BLaER1 (cell line): ENCODE results near the gene HLA-B.

ENCODE experiments used
- H3K27ac ChIP-seq: shearing (Covaris generic); formaldehyde crosslinking; 2 replicates; pipeline ENCODE4 v1.8.1; 2022
- H3K27me3 ChIP-seq: shearing (Covaris generic); formaldehyde crosslinking; 2 replicates; pipeline ENCODE4 v1.8.1; 2022
- H3K36me3 ChIP-seq: shearing (Covaris generic); formaldehyde crosslinking; 2 replicates; pipeline ENCODE4 v1.8.1; 2022
- H3K4me1 ChIP-seq: shearing (Covaris generic); formaldehyde crosslinking; 2 replicates; pipeline ENCODE4 v1.8.1; 2022
- H3K4me2 ChIP-seq: shearing (Covaris generic); formaldehyde crosslinking; 2 replicates; pipeline ENCODE4 v1.8.1; 2022
- H3K4me3 ChIP-seq: shearing (Covaris generic); formaldehyde crosslinking; 2 replicates; pipeline ENCODE4 v1.8.1; 2022
- H3K9ac ChIP-seq: shearing (Covaris generic); formaldehyde crosslinking; 2 replicates; pipeline ENCODE4 v1.8.1; 2022
- H3K9me3 ChIP-seq: shearing (Covaris generic); formaldehyde crosslinking; 2 replicates; pipeline ENCODE4 v1.8.1; 2022
- H4K20me1 ChIP-seq: shearing (Covaris generic); formaldehyde crosslinking; 2 replicates; pipeline ENCODE4 v1.8.1; 2022
- Cebpa-rat ChIP-seq: shearing (Covaris generic); IDR thresholded peaks from 2 replicates; pipeline ENCODE4 v1.8.1; 2022

HLA-B gene

DNA sequence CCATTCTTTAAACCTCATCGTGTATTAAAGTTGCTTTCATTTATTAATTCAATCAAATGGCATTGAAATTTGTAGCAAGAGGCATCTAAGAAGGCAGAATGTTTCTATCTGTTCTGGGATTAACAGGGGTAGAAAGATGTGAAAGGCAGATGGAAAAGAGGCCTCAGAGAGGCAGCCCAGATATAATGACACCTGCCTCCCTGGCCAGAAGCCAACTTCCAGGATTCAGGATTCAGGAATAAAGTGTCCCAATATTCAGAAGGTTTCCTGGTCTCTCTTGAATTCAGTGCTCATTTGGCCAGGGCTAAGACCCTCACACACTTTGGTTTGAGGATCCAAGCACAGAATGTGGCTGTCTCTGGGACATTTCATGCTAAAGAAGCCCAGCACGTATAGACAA lies 39.9 kb downstream of the HLA-B start:
- H3K4me3 ChIP-seq, result no peak overlapping the region
- no peak for TF ChIP-seq Cebpa-rat
- no peak overlapping the region for H3K9ac ChIP-seq
- H3K9me3 ChIP-seq, result no peaks in the 10 kb centered on the region
- no peaks in the 10 kb centered on the region for H4K20me1 ChIP-seq
- no peaks in the 10 kb centered on the region for H3K27me3 ChIP-seq
- no peaks in the 10 kb centered on the region for H3K4me1 ChIP-seq
- no peak overlapping the region for H3K4me2 ChIP-seq
- H3K27ac ChIP-seq, result no peak overlapping the region
- H3K36me3 ChIP-seq, result no peaks in the 10 kb centered on the region

DNA sequence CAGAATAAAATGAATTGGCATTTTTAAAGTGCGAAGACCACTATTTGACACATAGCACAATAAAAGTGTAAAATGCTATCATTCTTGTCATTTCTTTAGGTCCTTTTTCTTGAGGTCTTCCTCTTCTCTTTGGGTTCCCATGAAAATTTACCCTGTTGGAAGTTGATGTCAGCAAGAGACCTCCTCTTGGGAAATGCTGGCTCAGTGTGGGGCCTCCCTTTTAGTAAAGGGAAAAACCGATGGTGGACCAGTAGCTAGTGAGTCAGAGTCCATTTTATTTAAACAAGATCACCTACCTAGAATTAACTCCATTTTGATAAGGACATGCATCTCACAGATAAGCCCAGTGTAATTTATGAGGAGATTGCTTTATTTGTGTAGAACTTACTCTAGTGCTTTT lies 47.3 kb downstream of the HLA-B start:
- TF ChIP-seq Cebpa-rat, result no peak
- Histone ChIP-seq H3K4me2 (no peak overlapping the region), H4K20me1 (no peaks in the 10 kb centered on the region), H3K9ac (no peak overlapping the region), H3K36me3 (no peaks in the 10 kb centered on the region), H3K27ac (no peak overlapping the region), H3K27me3 (peaks cover 22% of the 10 kb centered on the region), H3K4me1 (no peaks in the 10 kb centered on the region), H3K4me3 (no peak overlapping the region), H3K9me3 (peaks cover 17% of the 10 kb centered on the region)

DNA sequence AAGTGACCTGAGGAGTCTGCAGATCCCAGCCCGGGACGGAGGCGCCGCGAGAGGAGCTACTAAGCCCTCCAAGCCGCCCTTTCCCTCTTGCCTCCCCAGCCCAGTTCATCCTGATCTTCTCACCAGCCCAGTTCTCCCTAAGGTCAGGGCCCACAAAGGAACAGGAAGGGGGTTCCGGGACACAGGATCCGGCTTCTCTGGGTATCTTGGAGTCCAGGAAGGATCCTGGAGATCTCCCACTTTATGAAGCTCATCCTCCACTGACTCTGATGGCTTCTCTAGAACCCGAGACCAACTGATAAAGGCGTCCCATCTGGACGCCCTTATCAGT lies 48.2 kb downstream of the HLA-B start:
- no peaks in the 10 kb centered on the region for H3K36me3 ChIP-seq
- H3K4me2 ChIP-seq, result no peak overlapping the region
- no peak for TF ChIP-seq Cebpa-rat
- peaks cover 22% of the 10 kb centered on the region for H3K27me3 ChIP-seq
- peaks cover 17% of the 10 kb centered on the region for H3K9me3 ChIP-seq
- no peaks in the 10 kb centered on the region for H4K20me1 ChIP-seq
- H3K4me3 ChIP-seq, result no peak overlapping the region
- H3K4me1 ChIP-seq, result no peaks in the 10 kb centered on the region
- H3K27ac ChIP-seq, result no peak overlapping the region
- H3K9ac ChIP-seq, result no peak overlapping the region

DNA sequence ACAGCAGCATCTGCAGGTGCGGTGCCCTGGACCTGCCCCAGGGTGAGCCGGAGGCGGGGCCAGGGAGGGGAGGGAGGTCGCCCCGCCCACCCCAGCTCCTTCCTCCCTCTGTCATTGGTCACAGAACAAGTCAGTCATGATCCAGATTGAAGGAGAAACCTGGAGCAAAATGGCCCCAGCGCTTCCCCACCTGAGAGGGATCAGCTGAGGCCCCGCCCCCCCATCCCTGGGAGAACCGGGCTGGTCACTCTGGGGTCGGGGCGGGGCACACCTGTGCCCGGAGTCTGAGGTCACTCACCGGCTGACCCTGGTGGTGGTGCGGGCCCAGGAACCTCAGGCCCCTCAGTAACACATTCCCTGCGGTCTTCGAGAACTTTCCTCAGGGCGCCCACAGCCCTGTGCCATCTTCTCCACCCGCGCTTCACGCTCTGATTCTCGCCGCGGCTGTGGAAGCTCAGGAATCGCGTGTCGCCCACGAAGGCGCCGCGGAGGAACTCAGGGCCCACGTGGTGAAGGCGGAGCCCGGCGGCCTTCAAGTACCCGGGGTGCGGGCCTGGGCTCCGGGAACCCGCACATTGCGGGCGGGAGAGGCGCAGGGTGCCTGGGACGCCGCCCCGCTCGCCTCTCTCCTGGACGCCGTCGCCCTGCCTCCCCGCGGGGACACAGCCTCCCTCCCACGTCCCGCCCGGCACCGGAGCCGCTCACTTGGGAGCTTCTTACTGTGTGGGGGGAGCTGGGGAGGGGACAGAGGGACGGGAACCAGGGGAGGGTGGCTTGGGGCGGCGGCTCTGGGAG lies 48.7 kb downstream of the HLA-B start:
- Histone ChIP-seq H3K4me1 (no peaks in the 10 kb centered on the region), H3K36me3 (no peaks in the 10 kb centered on the region), H3K27ac (no peak overlapping the region), H3K4me3 (no peak overlapping the region), H3K9me3 (peaks cover 17% of the 10 kb centered on the region), H4K20me1 (no peaks in the 10 kb centered on the region), H3K4me2 (no peak overlapping the region), H3K9ac (no peak overlapping the region), H3K27me3 (peaks cover 22% of the 10 kb centered on the region)
- no peak for TF ChIP-seq Cebpa-rat

DNA sequence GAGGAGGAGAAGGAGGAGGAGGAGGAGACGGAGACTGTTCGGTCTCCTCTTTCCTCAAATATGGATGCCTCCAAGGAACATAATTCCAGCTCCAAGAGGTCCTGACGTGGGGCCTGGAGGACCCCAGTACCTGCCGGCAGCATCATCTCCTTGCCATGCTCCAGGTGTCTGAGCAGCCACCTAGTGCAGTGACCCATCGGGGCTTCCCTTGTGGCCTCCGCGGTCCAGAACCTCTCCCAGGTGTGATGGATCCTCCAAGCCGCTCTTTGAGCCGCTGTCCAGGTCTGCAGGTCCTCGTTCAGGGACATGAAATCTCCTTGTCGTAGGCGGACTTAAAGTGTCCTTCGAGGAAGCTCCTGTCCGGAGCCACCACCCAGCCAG lies 49.3 kb downstream of the HLA-B start:
- no peaks in the 10 kb centered on the region for H4K20me1 ChIP-seq
- no peak for TF ChIP-seq Cebpa-rat
- peaks cover 22% of the 10 kb centered on the region for H3K27me3 ChIP-seq
- H3K9ac ChIP-seq, result no peak overlapping the region
- no peak overlapping the region for H3K4me3 ChIP-seq
- peaks cover 17% of the 10 kb centered on the region for H3K9me3 ChIP-seq
- no peaks in the 10 kb centered on the region for H3K36me3 ChIP-seq
- H3K4me1 ChIP-seq, result no peaks in the 10 kb centered on the region
- no peak overlapping the region for H3K4me2 ChIP-seq
- H3K27ac ChIP-seq, result no peak overlapping the region

DNA sequence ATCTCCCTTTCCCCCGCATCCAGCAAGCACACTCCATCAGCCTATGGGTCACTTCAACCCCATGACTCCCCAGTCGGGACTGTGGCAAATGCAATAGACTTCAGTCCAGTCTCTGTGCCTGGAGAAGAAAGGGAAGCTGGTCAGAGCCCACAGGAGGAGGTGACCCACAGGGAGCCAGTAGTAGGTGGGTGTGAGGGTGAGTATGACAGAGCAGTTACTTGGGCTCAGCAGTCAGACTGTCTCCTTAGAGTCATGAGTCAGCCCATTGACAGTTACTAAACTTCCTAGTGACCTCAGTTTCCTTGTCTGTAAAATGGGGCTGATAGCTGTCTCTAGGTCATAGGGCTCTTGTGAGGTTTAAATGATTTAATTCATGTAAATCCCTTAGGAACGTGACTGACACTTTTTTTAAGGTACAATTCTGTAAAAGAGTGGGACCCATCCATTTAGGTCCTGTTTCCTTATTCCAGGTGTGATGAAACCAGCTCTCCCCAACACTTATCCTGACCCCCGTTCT lies 51.2 kb downstream of the HLA-B start:
- no peak overlapping the region for H3K27ac ChIP-seq
- H3K9ac ChIP-seq, result no peak overlapping the region
- H3K9me3 ChIP-seq, result peaks cover 17% of the 10 kb centered on the region
- H3K4me2 ChIP-seq, result no peak overlapping the region
- no peak overlapping the region for H3K4me3 ChIP-seq
- H3K27me3 ChIP-seq, result peaks cover 22% of the 10 kb centered on the region
- no peak for TF ChIP-seq Cebpa-rat
- H4K20me1 ChIP-seq, result no peaks in the 10 kb centered on the region
- no peaks in the 10 kb centered on the region for H3K36me3 ChIP-seq
- H3K4me1 ChIP-seq, result no peaks in the 10 kb centered on the region

DNA sequence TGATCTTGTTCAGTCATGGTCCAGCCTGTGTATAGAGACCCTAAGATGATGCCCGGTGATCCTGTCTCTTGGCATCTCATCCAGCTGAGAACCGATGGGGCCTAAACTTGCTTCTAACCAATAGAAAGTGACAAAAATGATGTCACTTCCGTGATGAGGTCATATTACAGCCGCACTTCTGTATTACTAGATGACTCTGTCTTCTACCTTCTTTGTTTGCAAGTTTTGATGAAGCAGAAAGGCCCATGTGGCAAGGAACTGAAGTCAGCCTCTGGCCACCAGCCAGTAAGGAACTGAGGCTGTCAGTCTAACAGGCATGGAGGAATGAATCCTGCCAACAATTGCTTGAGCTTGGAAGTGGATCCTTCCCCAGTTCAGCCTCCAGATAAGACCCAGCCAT lies 52.3 kb downstream of the HLA-B start:
- no peak overlapping the region for H3K4me3 ChIP-seq
- H3K9me3 ChIP-seq, result peaks cover 17% of the 10 kb centered on the region
- no peaks in the 10 kb centered on the region for H4K20me1 ChIP-seq
- no peaks in the 10 kb centered on the region for H3K36me3 ChIP-seq
- H3K4me1 ChIP-seq, result no peaks in the 10 kb centered on the region
- no peak overlapping the region for H3K27ac ChIP-seq
- no peak overlapping the region for H3K9ac ChIP-seq
- TF ChIP-seq Cebpa-rat, result no peak
- H3K4me2 ChIP-seq, result no peak overlapping the region
- H3K27me3 ChIP-seq, result peaks cover 22% of the 10 kb centered on the region
